ENCODE measurements around the gene PTPRQ. TPM values are rescaled to one million over a fixed set of nuclear protein-coding genes. Genes with fewer than 3 reads are reported as not detected.
A peak's percentile ranks its signal among the peaks of the same experiment; 100 is the strongest.
"Not testable (repeated sequence)": the region's sequence is repeated elsewhere in the genome, so short reads cannot be mapped to it uniquely, and the experiment has no call there.

PTPRQ gene
- total RNA-seq, 1 donor from 2014 or later, result 85.7 TPM

- no peak for DNase-seq (ENCODE audit: low spot score)
Observed at GRCh38 chr12:80469681-80470080, 25.6 kb downstream of the PTPRQ start.

GRCh38 chr12:80470403-80470802 is 26.4 kb downstream of the PTPRQ start:
- no peak for DNase-seq (ENCODE audit: low spot score)

GRCh38 chr12:80472236-80472635 is 28.2 kb downstream of the PTPRQ start:
- DNase-seq (ENCODE audit: low spot score), result no peak

GRCh38 chr12:80472911-80473500 is 29.0 kb downstream of the PTPRQ start:
- peak; percentile 53 for DNase-seq (ENCODE audit: low spot score)

GRCh38 chr12:80477521-80478145 is 33.6 kb downstream of the PTPRQ start:
- DNase-seq (ENCODE audit: low spot score), result not testable (repeated sequence)

GRCh38 chr12:80484746-80485145 is 40.7 kb downstream of the PTPRQ start:
- DNase-seq (ENCODE audit: low spot score), result no peak

- no peak for DNase-seq (ENCODE audit: low spot score)
Observed at GRCh38 chr12:80485222-80485987, 41.4 kb downstream of the PTPRQ start.

GRCh38 chr12:80490329-80490728 is 46.3 kb downstream of the PTPRQ start:
- DNase-seq (ENCODE audit: low spot score), result no peak

- DNase-seq (ENCODE audit: low spot score), result no peak
Observed at GRCh38 chr12:80491166-80491565, 47.1 kb downstream of the PTPRQ start.

GRCh38 chr12:80493466-80493865 is 49.4 kb downstream of the PTPRQ start:
- DNase-seq (ENCODE audit: low spot score), result no peak

- DNase-seq (ENCODE audit: low spot score), result no peak
Observed at GRCh38 chr12:80494836-80495235, 50.8 kb downstream of the PTPRQ start.

GRCh38 chr12:80498059-80498728 is 54.2 kb downstream of the PTPRQ start:
- DNase-seq (ENCODE audit: low spot score), result no peak

- DNase-seq (ENCODE audit: low spot score), result no peak
Observed at GRCh38 chr12:80504389-80505163, 60.5 kb downstream of the PTPRQ start.

GRCh38 chr12:80509781-80510556 is 65.9 kb downstream of the PTPRQ start:
- peak; percentile 38 for DNase-seq (ENCODE audit: low spot score)

- no peak for DNase-seq (ENCODE audit: low spot score)
Observed at GRCh38 chr12:80512781-80513180, 68.7 kb downstream of the PTPRQ start.

GRCh38 chr12:80513211-80513610 is 69.2 kb downstream of the PTPRQ start:
- DNase-seq (ENCODE audit: low spot score), result no peak

- no peak for DNase-seq (ENCODE audit: low spot score)
Observed at GRCh38 chr12:80517655-80518054, 73.6 kb downstream of the PTPRQ start.

- DNase-seq (ENCODE audit: low spot score), result no peak
Observed at GRCh38 chr12:80531646-80532045, 87.6 kb downstream of the PTPRQ start.

- no peak for DNase-seq (ENCODE audit: low spot score)
Observed at GRCh38 chr12:80539029-80539428, 95.0 kb downstream of the PTPRQ start.

- DNase-seq (ENCODE audit: low spot score), result no peak
Observed at GRCh38 chr12:80549298-80549697, 105.3 kb downstream of the PTPRQ start.

- peak; percentile 94 for DNase-seq (ENCODE audit: low spot score)
Observed at GRCh38 chr12:80551897-80552296, 107.9 kb downstream of the PTPRQ start.
